ENCODE measurements around the gene IL17RA. TPM values are rescaled to one million over a fixed set of nuclear protein-coding genes. Genes with fewer than 3 reads are reported as not detected.

IL17RA gene
- total and polyA plus RNA-seq, 4 donors = 3.0 to 28.3 (median 14.6) TPM

DNA sequence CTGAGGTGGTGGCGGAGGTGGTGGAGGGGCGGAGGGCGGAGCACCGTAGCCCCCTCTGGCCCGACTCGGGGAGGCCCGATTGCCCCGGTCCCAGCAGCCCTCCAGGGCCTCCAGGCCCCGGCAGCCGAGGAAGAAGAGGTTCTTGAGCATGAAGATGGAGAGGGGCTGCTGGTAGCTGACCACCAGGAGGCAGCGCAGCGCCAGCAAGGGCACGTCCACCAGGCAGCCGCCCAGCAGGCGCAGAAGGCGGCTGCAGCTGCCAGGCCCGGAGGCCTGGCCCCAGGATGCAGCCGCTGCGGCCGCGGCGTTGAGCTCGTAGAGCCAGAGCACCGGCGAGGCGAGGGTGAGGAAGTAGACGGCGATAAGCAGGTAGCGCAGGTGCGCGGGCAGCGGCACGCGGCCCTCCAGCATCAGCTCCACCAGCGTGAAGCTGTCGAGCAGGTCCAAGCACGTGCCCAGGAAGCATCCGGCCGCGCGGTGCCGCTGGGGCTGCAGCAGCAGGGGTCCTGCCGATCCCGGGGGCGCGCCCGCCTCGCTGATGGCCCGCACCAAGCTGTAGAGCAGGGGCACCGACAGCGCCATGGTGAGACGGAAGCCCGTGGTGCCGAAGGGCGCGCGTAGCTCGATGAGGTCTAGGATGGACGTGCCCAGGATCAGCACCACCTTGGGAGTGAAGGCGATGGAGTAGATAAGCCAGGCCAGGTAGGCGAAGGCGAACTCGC is 34.8 kb downstream of the IL17RA start:
- intact Hi-C loops (cut with DNase I) = no loop called here
- H3K36me3 ChIP-seq (ENCODE audit: control insufficient read depth in 1 of 2, insufficient read depth in 2 of 2, low read length in 1 of 2) = no peaks in the 10 kb centered on the region
- H3K27ac ChIP-seq (ENCODE audit: low read depth in 1 of 2, low read length in 2 of 2) = no peak overlapping the region
- DNase-seq (peak in 1 of 2 donors; percentile 71), ATAC-seq (ENCODE audit: low FRiP score) (no peak)
- H3K27me3 ChIP-seq (ENCODE audit: control insufficient read depth in 1 of 2, insufficient read depth in 2 of 2, low read length in 1 of 2) = peaks cover 0 to 2% of the 10 kb centered on the region in 2 donors
- no peak overlapping the region for H3K4me3 ChIP-seq (ENCODE audit: low read length in 2 of 2)
- H3K9me3 ChIP-seq (ENCODE audit: control insufficient read depth, low read length) = no peaks in the 10 kb centered on the region
- H3K4me1 ChIP-seq (ENCODE audit: control insufficient read depth in 1 of 2, insufficient read depth in 2 of 2, low read length in 2 of 2) = no peaks in the 10 kb centered on the region
- WGBS, 2 donors = 21 to 25% methylated on average over 56 to 63 of the region's 63 CpGs

DNA sequence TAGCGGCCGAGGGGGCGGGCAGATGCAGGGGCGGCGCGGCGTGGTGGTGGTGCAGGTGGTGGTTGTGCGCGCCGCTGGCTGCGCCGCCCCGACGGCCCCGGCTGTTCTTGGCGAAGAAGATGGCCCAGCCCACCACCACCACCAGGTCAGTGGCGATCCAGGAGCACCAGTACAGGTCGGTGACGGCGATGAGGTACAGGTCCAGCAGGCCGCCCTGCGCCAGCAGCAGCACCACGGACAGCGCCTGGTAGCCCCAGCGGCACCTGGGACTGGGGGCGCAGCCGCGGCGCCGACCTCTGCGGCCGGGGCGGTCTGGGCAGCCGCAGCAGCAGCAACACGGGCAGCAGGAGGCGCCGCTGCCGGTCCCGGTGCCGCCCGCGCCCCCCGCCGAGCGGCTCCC is 35.5 kb downstream of the IL17RA start:
- no peaks in the 10 kb centered on the region for H3K36me3 ChIP-seq (ENCODE audit: control insufficient read depth in 1 of 2, insufficient read depth in 2 of 2, low read length in 1 of 2)
- no peaks in the 10 kb centered on the region for H3K9me3 ChIP-seq (ENCODE audit: control insufficient read depth, low read length)
- no peaks in the 10 kb centered on the region for H3K4me1 ChIP-seq (ENCODE audit: control insufficient read depth in 1 of 2, insufficient read depth in 2 of 2, low read length in 2 of 2)
- DNase-seq (peak; percentile 76 to 86), ATAC-seq (ENCODE audit: low FRiP score) (no peak)
- H3K27ac ChIP-seq (ENCODE audit: low read depth in 1 of 2, low read length in 2 of 2) = no peak overlapping the region
- peaks cover 0 to 2% of the 10 kb centered on the region in 2 donors for H3K27me3 ChIP-seq (ENCODE audit: control insufficient read depth in 1 of 2, insufficient read depth in 2 of 2, low read length in 1 of 2)
- intact Hi-C loops (cut with DNase I) = no loop called here
- H3K4me3 ChIP-seq (ENCODE audit: low read length in 2 of 2) = peak overlapping the region; percentile 9 to 11
- WGBS, 2 donors = 2% methylated on average over 14 to 45 of the region's 45 CpGs

DNA sequence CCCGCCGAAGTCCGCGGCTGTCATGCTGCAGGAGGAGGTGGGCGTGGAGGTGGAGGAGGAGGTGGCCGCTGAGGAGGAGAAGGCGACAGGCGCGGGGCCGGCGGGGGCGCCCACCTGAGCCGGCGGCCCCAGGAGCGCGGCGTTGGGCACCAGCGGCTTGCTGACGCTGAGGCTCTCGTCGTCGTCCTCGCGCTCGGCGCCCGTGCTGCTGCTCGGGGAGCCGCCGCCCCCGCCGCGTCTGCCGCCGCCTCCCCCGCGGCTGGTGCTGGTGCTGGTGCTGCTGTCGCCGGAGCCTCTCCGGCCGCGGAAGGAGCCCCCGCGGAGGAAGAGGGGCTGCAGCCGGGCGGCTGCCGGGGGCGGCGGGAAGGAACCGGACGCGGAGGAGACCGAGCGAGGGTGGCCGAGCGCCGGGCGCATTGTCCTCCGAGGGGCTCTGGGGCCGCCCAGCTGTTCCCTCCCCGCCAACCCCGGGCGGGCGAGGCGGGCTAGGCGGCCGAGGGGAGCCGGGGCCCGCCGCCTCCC is 36.0 kb downstream of the IL17RA start:
- Histone ChIP-seq H3K36me3 (ENCODE audit: control insufficient read depth in 1 of 2, insufficient read depth in 2 of 2, low read length in 1 of 2) (no peaks in the 10 kb centered on the region), H3K4me1 (ENCODE audit: control insufficient read depth in 1 of 2, insufficient read depth in 2 of 2, low read length in 2 of 2) (no peaks in the 10 kb centered on the region), H3K9me3 (ENCODE audit: control insufficient read depth, low read length) (no peaks in the 10 kb centered on the region), H3K4me3 (ENCODE audit: low read length in 2 of 2) (peak overlapping the region; percentile 9 to 52), H3K27ac (ENCODE audit: low read depth in 1 of 2, low read length in 2 of 2) (no peak overlapping the region), H3K27me3 (ENCODE audit: control insufficient read depth in 1 of 2, insufficient read depth in 2 of 2, low read length in 1 of 2) (peaks cover 0 to 2% of the 10 kb centered on the region in 2 donors)
- no peak for ATAC-seq (ENCODE audit: low FRiP score)
- 0 to 1% methylated on average over 27 to 70 of the region's 70 CpGs for WGBS, 2 donors
- no peak for DNase-seq
- intact Hi-C loops (cut with DNase I) = no loop called here

DNA sequence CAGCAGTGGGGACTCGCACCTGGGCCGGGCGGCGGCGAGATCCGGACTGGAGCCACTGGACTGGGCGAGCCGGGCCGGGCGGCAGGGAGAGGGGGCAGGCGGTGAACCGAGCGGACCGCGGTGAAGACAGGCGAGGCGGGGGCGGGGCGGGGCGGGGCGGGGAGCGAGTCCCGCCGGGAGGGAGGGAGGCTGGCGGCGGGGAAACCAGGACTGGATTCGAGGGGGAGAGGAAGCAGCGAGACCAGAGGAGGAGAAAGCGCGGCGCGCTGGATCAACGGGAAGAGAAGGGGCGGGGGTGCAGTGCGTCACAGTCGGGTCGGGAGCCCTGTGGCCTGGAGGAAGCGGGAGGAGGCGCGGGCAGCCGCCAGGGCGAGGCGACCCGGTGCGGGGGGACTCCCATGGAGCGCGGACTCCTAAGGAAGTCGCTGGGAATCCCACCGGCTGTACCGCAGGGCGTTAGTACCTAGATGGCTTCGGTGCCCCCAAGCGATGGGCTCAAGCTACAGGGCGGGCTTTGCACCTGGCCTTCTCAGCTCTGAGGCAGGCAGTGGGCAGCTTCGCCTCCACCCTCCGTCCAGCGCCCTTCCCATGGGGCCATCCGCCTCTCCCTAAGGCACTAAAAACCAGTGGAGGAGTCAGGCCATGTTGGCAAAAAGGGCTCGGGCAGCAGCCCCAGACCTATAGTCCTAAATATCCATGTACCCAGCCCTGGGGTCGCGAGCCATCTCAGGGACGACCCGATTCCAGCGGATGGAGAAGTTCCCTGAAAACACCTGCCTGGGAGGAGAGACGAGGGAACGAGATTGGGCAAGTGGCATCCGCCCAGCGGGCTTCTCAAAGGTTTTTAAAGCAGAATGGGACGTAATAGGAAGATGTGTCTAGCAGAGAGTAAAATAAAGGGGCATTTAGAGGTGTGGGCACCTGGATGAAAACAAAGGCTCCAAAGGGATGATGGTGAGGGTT is 36.7 kb downstream of the IL17RA start, which contains the start of gene TMEM121B:
Gene TMEM121B (minus strand): TSS at position 128 of the 963 bp plus-strand sequence. CDS start 233 bp downstream, outside the sequence.
- 6 to 7% methylated on average over 44 to 69 of the region's 69 CpGs for WGBS, 2 donors
- intact Hi-C loops (cut with DNase I) = no loop called here
- Histone ChIP-seq H3K36me3 (ENCODE audit: control insufficient read depth in 1 of 2, insufficient read depth in 2 of 2, low read length in 1 of 2) (no peaks in the 10 kb centered on the region), H3K4me1 (ENCODE audit: control insufficient read depth in 1 of 2, insufficient read depth in 2 of 2, low read length in 2 of 2) (no peaks in the 10 kb centered on the region), H3K27ac (ENCODE audit: low read depth in 1 of 2, low read length in 2 of 2) (no peak within 1 kb of the TSS), H3K27me3 (ENCODE audit: control insufficient read depth in 1 of 2, insufficient read depth in 2 of 2, low read length in 1 of 2) (peaks cover 0 to 2% of the 10 kb centered on the region in 2 donors), H3K4me3 (ENCODE audit: low read length in 2 of 2) (peak within 1 kb of the TSS; percentile 9 to 52), H3K9me3 (ENCODE audit: control insufficient read depth, low read length) (no peaks in the 10 kb centered on the region)
- DNase-seq = peak; percentile 84 to 89
- peak; percentile 44 for ATAC-seq (ENCODE audit: low FRiP score)

DNA sequence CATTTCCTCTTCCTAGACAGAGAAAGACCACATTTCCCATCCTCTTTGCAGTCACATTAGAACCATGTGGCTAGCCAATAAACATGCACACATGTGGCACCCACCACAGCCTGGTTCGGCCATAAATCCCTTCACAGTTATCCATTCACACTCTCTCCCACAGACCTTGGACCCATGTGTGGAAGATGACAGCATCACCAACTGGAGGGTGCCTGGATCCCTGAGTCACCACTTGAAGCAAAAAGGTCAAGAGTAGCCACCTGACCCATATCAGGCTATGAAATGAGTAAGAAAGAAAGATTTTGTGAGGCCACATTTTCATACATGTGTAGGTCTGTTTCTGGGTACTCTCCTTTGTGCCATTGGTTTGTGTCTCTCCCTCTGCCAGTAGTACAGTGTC is 45.4 kb downstream of the IL17RA start:
- Histone ChIP-seq H3K27ac (ENCODE audit: low read depth in 1 of 2, low read length in 2 of 2) (no peak overlapping the region), H3K4me1 (ENCODE audit: control insufficient read depth in 1 of 2, insufficient read depth in 2 of 2, low read length in 2 of 2) (no peaks in the 10 kb centered on the region), H3K27me3 (ENCODE audit: control insufficient read depth in 1 of 2, insufficient read depth in 2 of 2, low read length in 1 of 2) (no peaks in the 10 kb centered on the region), H3K36me3 (ENCODE audit: control insufficient read depth in 1 of 2, insufficient read depth in 2 of 2, low read length in 1 of 2) (peaks cover 0 to 2% of the 10 kb centered on the region in 2 donors), H3K4me3 (ENCODE audit: low read length in 2 of 2) (no peak overlapping the region), H3K9me3 (ENCODE audit: control insufficient read depth, low read length) (no peaks in the 10 kb centered on the region)
- DNase-seq = peak in 1 of 2 donors; percentile 12
- no peak for ATAC-seq (ENCODE audit: low FRiP score)
- 86 to 90% methylated on average over 1 of the region's 1 CpG for WGBS, 2 donors
- intact Hi-C loops (cut with DNase I) = no loop called here

DNA sequence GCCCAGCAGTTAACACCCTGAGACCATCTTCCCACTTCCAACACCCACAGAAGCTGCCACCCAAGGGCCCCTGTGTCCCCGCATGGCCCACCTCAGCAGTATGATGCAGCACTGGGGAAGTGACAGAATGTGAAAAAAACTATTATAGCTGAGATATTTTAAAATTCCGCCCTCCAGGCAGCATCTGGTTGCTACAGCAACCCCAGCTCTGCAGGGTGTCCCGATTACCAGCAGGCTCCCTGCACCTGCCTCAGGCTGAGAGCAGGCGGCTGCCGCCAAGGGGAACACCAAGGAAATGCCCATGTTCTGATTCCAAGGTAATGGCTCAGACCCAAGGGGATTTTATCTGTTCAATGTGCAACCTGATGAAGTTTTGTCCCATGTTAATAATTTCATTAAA is 46.9 kb downstream of the IL17RA start:
- DNase-seq = peak in 1 of 2 donors; percentile 26

DNA sequence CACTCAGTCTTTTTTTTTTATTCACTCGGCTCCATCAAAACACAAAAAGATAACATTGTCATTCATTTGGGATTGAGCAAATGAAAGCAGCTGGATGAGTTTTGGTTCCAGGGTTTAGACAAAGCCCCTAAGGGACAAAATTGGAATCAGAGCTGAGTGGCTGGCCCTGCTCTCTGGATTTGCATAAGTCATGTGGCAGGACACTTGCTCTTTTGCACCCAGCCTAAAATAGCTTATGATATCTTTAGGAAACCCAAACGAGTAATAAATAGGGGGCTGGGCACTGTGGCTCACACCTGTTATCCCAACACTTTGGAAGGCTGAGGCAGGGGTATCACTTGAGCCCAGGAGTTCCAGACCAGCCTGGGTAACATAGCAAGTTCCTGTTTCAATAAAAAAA is 47.3 kb downstream of the IL17RA start:
- Histone ChIP-seq H3K36me3 (ENCODE audit: control insufficient read depth in 1 of 2, insufficient read depth in 2 of 2, low read length in 1 of 2) (peaks cover 0 to 2% of the 10 kb centered on the region in 2 donors), H3K4me1 (ENCODE audit: control insufficient read depth in 1 of 2, insufficient read depth in 2 of 2, low read length in 2 of 2) (no peaks in the 10 kb centered on the region), H3K27me3 (ENCODE audit: control insufficient read depth in 1 of 2, insufficient read depth in 2 of 2, low read length in 1 of 2) (no peaks in the 10 kb centered on the region), H3K4me3 (ENCODE audit: low read length in 2 of 2) (no peak overlapping the region), H3K27ac (ENCODE audit: low read depth in 1 of 2, low read length in 2 of 2) (no peak overlapping the region), H3K9me3 (ENCODE audit: control insufficient read depth, low read length) (no peaks in the 10 kb centered on the region)
- intact Hi-C loops (cut with DNase I) = no loop called here
- ATAC-seq (ENCODE audit: low FRiP score) (no peak), DNase-seq (peak in 1 of 2 donors; percentile 1)
- 4 to 5% methylated on average over 2 of the region's 2 CpGs for WGBS, 2 donors

More for the DNA sequence above, 46.9 kb downstream of the IL17RA start:
- intact Hi-C loops (cut with DNase I) = no loop called here
- no peak overlapping the region for H3K27ac ChIP-seq (ENCODE audit: low read depth in 1 of 2, low read length in 2 of 2)
- 35 to 36% methylated on average over 5 of the region's 5 CpGs for WGBS, 2 donors
- no peak for ATAC-seq (ENCODE audit: low FRiP score)
- no peaks in the 10 kb centered on the region for H3K27me3 ChIP-seq (ENCODE audit: control insufficient read depth in 1 of 2, insufficient read depth in 2 of 2, low read length in 1 of 2)
- no peak overlapping the region for H3K4me3 ChIP-seq (ENCODE audit: low read length in 2 of 2)
- H3K36me3 ChIP-seq (ENCODE audit: control insufficient read depth in 1 of 2, insufficient read depth in 2 of 2, low read length in 1 of 2) = peaks cover 0 to 2% of the 10 kb centered on the region in 2 donors
- H3K9me3 ChIP-seq (ENCODE audit: control insufficient read depth, low read length) = no peaks in the 10 kb centered on the region
- H3K4me1 ChIP-seq (ENCODE audit: control insufficient read depth in 1 of 2, insufficient read depth in 2 of 2, low read length in 2 of 2) = no peaks in the 10 kb centered on the region

DNA sequence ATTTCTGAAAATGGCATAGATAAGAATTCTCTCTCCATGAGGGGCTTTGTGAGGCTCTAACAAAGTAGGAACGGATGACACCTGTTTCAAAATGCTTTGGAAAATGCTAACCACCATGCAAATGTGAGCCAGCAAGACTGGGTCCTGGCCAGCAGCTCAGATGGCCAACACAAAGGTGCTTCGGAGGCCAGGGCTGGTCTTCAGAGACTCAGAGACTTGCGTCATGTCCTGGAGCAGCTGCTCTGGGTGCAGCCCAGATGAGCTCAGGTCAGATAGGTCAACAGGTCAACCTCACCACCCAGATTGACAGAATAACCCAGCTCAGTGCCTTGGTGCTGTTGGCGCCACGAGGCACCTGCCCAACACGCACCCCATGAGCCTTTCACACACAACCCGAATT is 48.3 kb downstream of the IL17RA start:
- Histone ChIP-seq H3K27me3 (ENCODE audit: control insufficient read depth in 1 of 2, insufficient read depth in 2 of 2, low read length in 1 of 2) (no peaks in the 10 kb centered on the region), H3K4me3 (ENCODE audit: low read length in 2 of 2) (no peak overlapping the region), H3K36me3 (ENCODE audit: control insufficient read depth in 1 of 2, insufficient read depth in 2 of 2, low read length in 1 of 2) (peaks cover 0 to 7% of the 10 kb centered on the region in 2 donors), H3K27ac (ENCODE audit: low read depth in 1 of 2, low read length in 2 of 2) (no peak overlapping the region), H3K4me1 (ENCODE audit: control insufficient read depth in 1 of 2, insufficient read depth in 2 of 2, low read length in 2 of 2) (no peaks in the 10 kb centered on the region), H3K9me3 (ENCODE audit: control insufficient read depth, low read length) (no peaks in the 10 kb centered on the region)
- DNase-seq = peak in 1 of 2 donors; percentile 63
- WGBS, 2 donors = 95 to 96% methylated on average over 7 of the region's 7 CpGs
- ATAC-seq (ENCODE audit: low FRiP score) = no peak
- intact Hi-C loops (cut with DNase I) = no loop called here

All from aorta (tissue), 5 donors.